Esophagus muscularis mucosa (tissue), 3 donors: Measurements from ENCODE around the gene PRR5L.

Source experiments
- CTCF ChIP-seq, 3 experiments: fragments of 200-600 bp in 2 of 3; fragments of 450-650 bp in 1 of 3; sonication (generic) in 2 of 3; IDR thresholded peaks; one replicate each; pipeline ENCODE4 v1.5.1; 2017 to 2019; ENCODE audit warnings: antibody characterized with exemption in 3 of 3, mild to moderate bottlenecking in 2 of 3, moderate library complexity in 1 of 3
- POLR2A ChIP-seq: fragments of 450-650 bp; IDR thresholded peaks from one replicate; pipeline ENCODE4 v1.6.1; 2017; ENCODE audit warnings: antibody characterized with exemption, moderate library complexity, mild to moderate bottlenecking, low read depth

- TF ChIP-seq CTCF (IDR thresholded peaks at IDR 0.05) (no peak), POLR2A (no peak)
Measured at GRCh38 chr11:36451681-36452080, 155.6 kb downstream of the PRR5L start.
